Upper lobe of left lung (tissue), 4 donors: Measurements from ENCODE around the gene LAMB1.

ENCODE experiments used
- CTCF ChIP-seq, 6 experiments: fragments of 450-650 bp in 4 of 6; fragments of 200-600 bp in 2 of 6; sonication (generic) in 2 of 6; IDR thresholded peaks; one replicate each; pipeline ENCODE4 v1.5.1; 2016 to 2019; ENCODE audit warnings: antibody characterized with exemption in 6 of 6
- EP300 ChIP-seq, 4 donors: sonication (generic); formaldehyde crosslinking; IDR thresholded peaks; one replicate each; pipeline ENCODE4 v1.5.1; 2017; ENCODE audit warnings: antibody characterized with exemption in 4 of 4, control low read depth in 2 of 4
- POLR2A ChIP-seq, 4 donors: fragments of 450-650 bp; IDR thresholded peaks; one replicate each; pipeline ENCODE4 v1.5.1; 2016 to 2017; ENCODE audit warnings: antibody characterized with exemption in 4 of 4, mild to moderate bottlenecking in 2 of 4

DNA sequence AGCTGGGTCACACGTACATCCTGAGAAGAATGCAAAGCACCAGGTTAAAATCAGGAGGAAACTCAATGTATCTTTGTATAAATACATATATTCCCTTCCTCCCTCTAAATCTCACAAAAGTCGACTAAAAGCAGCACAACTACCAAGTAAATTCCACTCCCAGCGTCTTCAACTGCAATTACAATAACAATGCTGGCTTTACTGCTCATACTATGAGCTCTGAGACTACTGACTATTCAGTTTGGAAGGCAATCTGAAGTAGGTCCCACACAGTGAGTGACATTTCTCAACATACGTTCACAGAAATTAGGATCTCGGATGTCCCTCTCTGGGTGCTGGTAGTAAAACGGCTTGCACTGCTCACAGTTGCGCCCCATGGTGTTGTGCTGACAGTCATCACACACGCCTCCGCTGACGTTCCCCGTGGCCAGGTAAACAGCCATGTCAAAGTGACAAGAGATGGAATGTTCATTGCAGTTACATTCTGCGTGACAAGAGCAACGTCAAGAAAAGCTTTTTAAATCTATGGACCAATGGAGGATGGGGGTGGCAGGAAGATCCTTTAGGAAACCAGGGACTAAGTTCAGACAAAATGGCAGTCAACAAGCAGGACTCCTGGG is 27.5 kb downstream of the LAMB1 start:
- TF ChIP-seq POLR2A (IDR thresholded peaks at IDR 0.05): no peak
- TF ChIP-seq CTCF (IDR thresholded peaks at IDR 0.05): no peak
- TF ChIP-seq EP300 (IDR thresholded peaks at IDR 0.05): no peak
